ENCODE measurements around the gene RNF38.
"Not testable (repeated sequence)": the region's sequence is repeated elsewhere in the genome, so short reads cannot be mapped to it uniquely, and the experiment has no call there.

GRCh38 chr9:36446678-36447077 is 46.6 kb upstream of the RNF38 start:
- not testable (repeated sequence) for TF ChIP-seq MAX (IDR thresholded peaks at IDR 0.05; ENCODE audit: low read depth, low read length); CTCF (IDR thresholded peaks at IDR 0.05; ENCODE audit: low read depth, low read length); POLR2A (IDR thresholded peaks at IDR 0.05; ENCODE audit: extremely low read depth, insufficient read length)

Measured in NB4 (cell line).